Esophagus squamous epithelium (tissue), 4 donors: ENCODE measurements around the gene ATL3.

ENCODE experiments used
- CTCF ChIP-seq, 6 experiments: fragments of 450-650 bp in 4 of 6; fragments of 200-600 bp in 2 of 6; sonication (generic) in 2 of 6; IDR thresholded peaks; one replicate each; pipeline ENCODE4 v1.5.1; 2016 to 2019; ENCODE audit warnings: antibody characterized with exemption in 6 of 6, mild to moderate bottlenecking in 4 of 6, moderate library complexity in 4 of 6
- POLR2A ChIP-seq, 4 donors: fragments of 450-650 bp; IDR thresholded peaks; one replicate each; pipeline ENCODE4 v1.6.1; 2017; ENCODE audit warnings: antibody characterized with exemption in 4 of 4, mild to moderate bottlenecking in 4 of 4, moderate library complexity in 3 of 4

GRCh38 chr11:63586451-63587166 is 84.6 kb downstream of the ATL3 start:
- TF ChIP-seq CTCF (IDR thresholded peaks at IDR 0.05) (no peak), POLR2A (IDR thresholded peaks at IDR 0.05) (no peak)
